ENCODE data around the gene OR6K6. TPM values are rescaled to one million over a fixed set of nuclear protein-coding genes. Genes with fewer than 3 reads are reported as not detected.

OR6K6 gene
- total RNA-seq = 0.12 TPM in 1 of 2 replicates, not detected in the other

DNA sequence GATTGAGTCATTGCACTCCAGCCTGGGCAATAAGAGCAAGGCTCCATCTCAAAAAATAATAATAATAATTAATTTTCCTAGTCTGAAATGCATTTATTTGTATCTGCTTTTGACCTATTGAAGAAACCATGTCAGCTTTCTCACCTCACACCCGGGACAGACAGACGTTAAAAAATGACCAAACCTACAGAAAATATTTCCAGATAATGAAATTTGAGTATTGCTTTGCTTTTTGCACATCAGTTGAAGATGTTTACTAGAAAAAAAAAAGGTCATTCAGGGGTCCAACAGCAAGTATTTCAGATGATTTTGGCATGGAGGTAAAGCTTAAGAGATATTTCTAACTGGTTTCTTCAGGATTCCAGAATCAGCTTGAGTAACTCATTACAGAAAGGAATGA is at the start of gene OR6K6:
TSS of gene OR6K6 (plus strand) at position 301 of the 400 bp plus-strand sequence. CDS start 168 bp downstream, outside the sequence.

GRCh38 chr1:158720620-158721019 is 33.9 kb upstream of the OR6K6 start, which contains the start of gene OR6K3:
Gene OR6K3 (minus strand): TSS chr1:158720720. CDS start chr1:158718115, 2,605 bp downstream.

DNA sequence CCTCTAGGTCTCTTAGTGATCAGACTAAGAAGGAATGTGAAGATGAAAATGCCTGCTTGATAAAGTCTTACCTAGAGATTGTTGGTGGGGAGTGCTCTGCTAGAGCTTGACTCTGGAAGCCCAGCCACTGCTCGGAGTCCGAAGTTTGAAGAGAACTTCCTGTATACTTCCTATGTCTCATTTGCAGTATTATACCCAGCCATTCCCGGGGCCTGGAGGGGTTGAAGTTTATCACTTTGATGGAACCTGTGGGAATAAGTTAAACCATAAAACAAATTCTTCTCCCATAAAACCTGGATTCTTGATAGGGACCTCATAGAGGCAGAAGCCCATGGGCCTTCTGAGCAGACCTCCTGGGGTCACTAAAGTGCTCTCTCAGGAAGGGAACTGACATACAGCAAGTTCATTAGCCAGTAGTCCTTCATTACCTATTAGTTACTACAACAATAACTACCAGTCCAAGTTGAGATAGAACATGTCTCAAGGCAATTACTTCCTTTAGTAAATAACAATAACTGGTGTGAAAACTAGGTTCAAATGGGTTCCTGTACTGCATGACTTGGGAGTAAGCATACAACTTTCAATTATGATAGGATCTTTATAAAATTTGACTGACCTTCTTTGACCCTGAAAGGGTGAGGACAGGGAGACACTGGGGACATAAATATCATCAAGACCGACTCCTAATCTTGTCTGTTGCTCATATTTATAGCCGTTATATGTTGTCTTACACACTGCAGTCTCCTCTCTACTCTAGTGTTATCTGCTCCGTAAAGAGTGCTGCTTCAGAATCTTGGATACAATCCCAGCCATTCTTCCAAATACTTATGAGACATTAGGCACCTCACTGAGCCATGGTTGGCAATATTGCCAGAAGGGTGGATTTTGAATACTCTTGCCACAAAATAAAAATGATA is 17.7 kb downstream of the OR6K6 start, which contains the start of gene OR6N1:
TSS of gene OR6N1 (minus strand) at position 246 of the 917 bp plus-strand sequence. CDS start 5,513 bp downstream, outside the sequence.

GRCh38 chr1:158781104-158781503 is 26.6 kb downstream of the OR6K6 start, which contains the start of gene OR6N2:
Gene OR6N2 (minus strand): TSS chr1:158781204. CDS start chr1:158777635, 3,569 bp downstream.

Other genes starting within 250 kb of the OR6K6 start
- gene OR6Y1, start 200.3 kb upstream of the OR6K6 start, total RNA-seq = not detected in 2 replicates
- gene OR6P1, start 184.1 kb upstream of the OR6K6 start, total RNA-seq = not detected in 2 replicates
- gene OR10X1, start 174.8 kb upstream of the OR6K6 start, total RNA-seq = not detected in 2 replicates
- under 0.01 and 0.22 TPM in 2 replicates for gene OR10Z1, start 149.5 kb upstream of the OR6K6 start, total RNA-seq
- not detected in 2 replicates for gene SPTA1, start 68.0 kb upstream of the OR6K6 start, total RNA-seq
- not detected in 2 replicates for gene OR6K2, start 54.1 kb upstream of the OR6K6 start, total RNA-seq
- gene OR6K3, start 34.0 kb upstream of the OR6K6 start, total RNA-seq = 0.12 TPM in 1 of 2 replicates, not detected in the other
- gene OR6N1, start 17.5 kb downstream of the OR6K6 start, total RNA-seq = not detected in 2 replicates
- not detected in 2 replicates for gene OR6N2, start 26.5 kb downstream of the OR6K6 start, total RNA-seq
- gene MNDA, start 76.6 kb downstream of the OR6K6 start, total RNA-seq = not detected in 2 replicates
- gene PYHIN1, start 176.8 kb downstream of the OR6K6 start, total RNA-seq = not detected in 2 replicates